CD14-positive monocyte (primary cell): ENCODE data around the gene EXT2. TPM values are rescaled to one million over a fixed set of nuclear protein-coding genes. Genes with fewer than 3 reads are reported as not detected.

ENCODE experiments used
- DNase-seq, 3 donors: peaks; one replicate each; pipeline ENCODE4 v3.0.0-alpha.2; 2011 to 2022
- H2AFZ ChIP-seq: 2 replicates; pipeline ENCODE4 v1.6.0; 2012; ENCODE audit warnings: mild to moderate bottlenecking, low read depth, low read length, inconsistent platforms; ENCODE audit not compliant: insufficient read depth, poor library complexity, severe bottlenecking
- H3K27ac ChIP-seq, 2 donors: 1 replicate in 1 of 2; 2 replicates in 1 of 2; pipeline ENCODE4 v1.5.1; 2012 to 2013; ENCODE audit warnings: low read length in 2 of 2, control low read depth in 1 of 2, inconsistent platforms in 1 of 2, low read depth in 1 of 2, mild to moderate bottlenecking in 1 of 2
- H3K27me3 ChIP-seq, 2 donors: one replicate each; pipeline versions ENCODE4 v1.6.0 to v1.6.1; 2011 to 2013; ENCODE audit warnings: low read length in 2 of 2; ENCODE audit not compliant: control insufficient read depth in 2 of 2, insufficient read depth in 2 of 2
- H3K36me3 ChIP-seq, 2 donors: replicated peaks in 1 of 2; 1 replicate in 1 of 2; 2 replicates in 1 of 2; pipeline versions ENCODE4 v1.5.1 to v1.6.1; 2012 to 2013; ENCODE audit warnings: low read length in 2 of 2, control low read depth in 1 of 2, inconsistent platforms in 1 of 2, mild to moderate bottlenecking in 1 of 2; ENCODE audit not compliant: insufficient read depth in 2 of 2, control insufficient read depth in 1 of 2
- H3K4me1 ChIP-seq, 2 donors: 1 replicate in 1 of 2; 2 replicates in 1 of 2; pipeline versions ENCODE4 v1.5.1 to v1.6.1; 2012 to 2013; ENCODE audit warnings: low read length in 2 of 2, control low read depth in 1 of 2, inconsistent platforms in 1 of 2, mild to moderate bottlenecking in 1 of 2, moderate library complexity in 1 of 2; ENCODE audit not compliant: insufficient read depth in 2 of 2, control insufficient read depth in 1 of 2
- H3K4me2 ChIP-seq: replicated peaks from 2 replicates; pipeline ENCODE3; 2012; ENCODE audit warnings: low read length, moderate library complexity, mild to moderate bottlenecking; ENCODE audit not compliant: poor library complexity, severe bottlenecking; ENCODE audit errors: extremely low read depth
- H3K4me3 ChIP-seq, 3 experiments: fragments of 200-600 bp in 1 of 3; sonication (generic) in 1 of 3; replicated peaks in 1 of 3; 1 replicate in 2 of 3; 2 replicates in 1 of 3; pipeline ENCODE4 v1.5.1; 2011 to 2013; ENCODE audit warnings: low read length in 3 of 3, mild to moderate bottlenecking in 3 of 3, control low read depth in 2 of 3, low read depth in 2 of 3, inconsistent platforms in 1 of 3, moderate library complexity in 1 of 3
- H3K79me2 ChIP-seq: 2 replicates; pipeline ENCODE4 v1.6.0; 2012; ENCODE audit warnings: mild to moderate bottlenecking, control low read depth, inconsistent platforms, low read length, moderate library complexity; ENCODE audit not compliant: insufficient read depth
- H3K9ac ChIP-seq: 2 replicates; pipeline ENCODE4 v1.6.0; 2017; ENCODE audit warnings: low read length, mild to moderate bottlenecking; ENCODE audit not compliant: insufficient read depth, poor library complexity, severe bottlenecking
- H3K9me3 ChIP-seq, 2 donors: replicated peaks in 1 of 2; 1 replicate in 1 of 2; 2 replicates in 1 of 2; pipeline versions ENCODE4 v1.5.1 to v1.6.1; 2012 to 2013; ENCODE audit warnings: low read length in 2 of 2, control low read depth in 1 of 2; ENCODE audit not compliant: control insufficient read depth in 1 of 2, insufficient read depth in 1 of 2
- H4K20me1 ChIP-seq: 2 replicates; pipeline ENCODE4 v1.6.0; 2012; ENCODE audit warnings: mild to moderate bottlenecking, low read length, control low read depth, moderate library complexity; ENCODE audit not compliant: insufficient read depth
- H3K27ac Mint-ChIP-seq, 7 donors: one replicate each; pipeline ENCODE4 v1.8.0; 2020; ENCODE audit warnings: mild to moderate bottlenecking in 7 of 7, mixed read lengths in 7 of 7, moderate library complexity in 6 of 7, inconsistent platforms in 2 of 7
- H3K27me3 Mint-ChIP-seq, 3 donors: one replicate each; pipeline ENCODE4 v1.8.0; 2021 to 2022; ENCODE audit warnings: low read depth in 3 of 3, mild to moderate bottlenecking in 3 of 3, mixed read lengths in 3 of 3, moderate library complexity in 3 of 3, inconsistent platforms in 1 of 3
- H3K36me3 Mint-ChIP-seq, 2 donors: one replicate each; pipeline ENCODE4 v1.8.0; 2020; ENCODE audit warnings: mixed read lengths in 2 of 2, inconsistent platforms in 1 of 2, mild to moderate bottlenecking in 1 of 2
- H3K4me1 Mint-ChIP-seq: one replicate; pipeline ENCODE4 v1.8.0; 2020; ENCODE audit warnings: mild to moderate bottlenecking, mixed read lengths
- H3K4me3 Mint-ChIP-seq, 2 donors: one replicate each; pipeline ENCODE4 v1.8.0; 2020; ENCODE audit warnings: mild to moderate bottlenecking in 2 of 2, mixed read lengths in 2 of 2, moderate library complexity in 1 of 2
- H3K9me3 Mint-ChIP-seq, 7 donors: one replicate each; pipeline ENCODE4 v1.8.0; 2020 to 2022; ENCODE audit warnings: mixed read lengths in 7 of 7, mild to moderate bottlenecking in 6 of 7, moderate library complexity in 6 of 7, inconsistent platforms in 2 of 7
- CTCF ChIP-seq: fragments of 200-600 bp; IDR thresholded peaks from one replicate; pipeline ENCODE4 v1.8.0; 2022; ENCODE audit warnings: antibody characterized with exemption, mild to moderate bottlenecking
- WGBS: methylation state at CpG from one replicate; pipeline ENCODE4 v1.1.5; 2013; ENCODE audit warnings: missing lambda C conversion rate; ENCODE audit not compliant: insufficient coverage; 5-methylcytosine and 5-hydroxymethylcytosine counted together
- intact Hi-C, 2 donors: fragments of 100-400 bp; cut with micrococcal nuclease; formaldehyde crosslinking; loops; one replicate each; pipeline versions ENCODE4 v1.15.0 to v1.15.1; 2023
- polyA plus RNA-seq, 3 donors: library from polyadenylated mRNA; depleted of rRNA in 1 of 3; unstranded in 2 of 3; stranded (reverse) in 1 of 3; fragments of 300-500 nt in 2 of 3; fragments of >200 nt in 1 of 3; fragmentation: Illumina TruSeq in 2 of 3; gene quantifications; 1 replicate in 2 of 3; 2 replicates in 1 of 3; pipeline ENCODE4 v1.2.3, GENCODE V29; 2012 to 2021

Gene EXT2
- polyA plus RNA-seq, 3 donors = 17.2 to 41.1 (median 34.2) TPM

- Histone ChIP-seq H3K9me3 (no peaks in the 10 kb centered on the region), H3K79me2 (no peaks in the 10 kb centered on the region), H3K27me3 (no peaks in the 10 kb centered on the region), H3K36me3 (no peaks in the 10 kb centered on the region), H3K27ac (no peak overlapping the region), H3K4me3 (no peak overlapping the region), H2AFZ (no peak overlapping the region), H3K4me2 (no peak overlapping the region), H3K9ac (no peak overlapping the region), H4K20me1 (no peaks in the 10 kb centered on the region), H3K4me1 (no peaks in the 10 kb centered on the region)
- Mint-ChIP-seq H3K4me3 (no peak overlapping the region), H3K36me3 (peaks cover 3 to 5% of the 10 kb centered on the region in 2 donors), H3K4me1 (peaks cover 1% of the 10 kb centered on the region), H3K27me3 (no peaks in the 10 kb centered on the region), H3K27ac (no peak overlapping the region), H3K9me3 (peaks cover 0 to 1% (median 0%) of the 10 kb centered on the region in 7 donors)
- no peak for DNase-seq
- no CpG with 5 or more reads among the region's 4 CpGs for WGBS
- intact Hi-C loops = no loop called here
- TF ChIP-seq CTCF = no peak
Observed at GRCh38 chr11:44226945-44227344, 131.5 kb downstream of the EXT2 start.

- no peaks in the 10 kb centered on the region for H3K27me3 ChIP-seq
- H3K9me3 Mint-ChIP-seq = peaks cover 0 to 1% (median 0%) of the 10 kb centered on the region in 7 donors
- no peak for TF ChIP-seq CTCF
- DNase-seq = no peak
- intact Hi-C loops = no loop called here
- H3K9me3 ChIP-seq = no peaks in the 10 kb centered on the region
- 98% methylated on average over 5 of the region's 6 CpGs for WGBS
- no peaks in the 10 kb centered on the region for H3K4me1 Mint-ChIP-seq
- H3K9ac ChIP-seq = no peak overlapping the region
- no peak overlapping the region for H3K27ac ChIP-seq
- no peaks in the 10 kb centered on the region for H3K4me1 ChIP-seq
- H3K36me3 Mint-ChIP-seq = peaks cover 3 to 7% of the 10 kb centered on the region in 2 donors
- H3K36me3 ChIP-seq = no peaks in the 10 kb centered on the region
- no peak overlapping the region for H3K4me3 ChIP-seq
- no peaks in the 10 kb centered on the region for H3K27me3 Mint-ChIP-seq
- no peak overlapping the region for H2AFZ ChIP-seq
- no peak overlapping the region for H3K4me2 ChIP-seq
- no peak overlapping the region for H3K27ac Mint-ChIP-seq
- no peaks in the 10 kb centered on the region for H3K79me2 ChIP-seq
- H4K20me1 ChIP-seq = no peaks in the 10 kb centered on the region
- H3K4me3 Mint-ChIP-seq = no peak overlapping the region
Observed at GRCh38 chr11:44228379-44228778, 132.9 kb downstream of the EXT2 start.
